AG10803 (cell line): Measurements from ENCODE around the gene DMBX1.

Experiments used
- DNase-seq: peaks from one replicate; pipeline ENCODE4 v3.0.0; 2010; ENCODE audit warnings: low read depth
- H3K4me3 ChIP-seq: 2 replicates; pipeline ENCODE4 v1.5.1; 2011; ENCODE audit warnings: mild to moderate bottlenecking, low read length, control low read depth
- TF ChIP-seq, protein P1 (sequence below): conservative IDR thresholded peaks from 2 replicates; pipeline ENCODE4 v1.5.1; 2011; ENCODE audit warnings: mild to moderate bottlenecking, low read length, control low read depth, inconsistent platforms

The DMBX1 gene

DNA sequence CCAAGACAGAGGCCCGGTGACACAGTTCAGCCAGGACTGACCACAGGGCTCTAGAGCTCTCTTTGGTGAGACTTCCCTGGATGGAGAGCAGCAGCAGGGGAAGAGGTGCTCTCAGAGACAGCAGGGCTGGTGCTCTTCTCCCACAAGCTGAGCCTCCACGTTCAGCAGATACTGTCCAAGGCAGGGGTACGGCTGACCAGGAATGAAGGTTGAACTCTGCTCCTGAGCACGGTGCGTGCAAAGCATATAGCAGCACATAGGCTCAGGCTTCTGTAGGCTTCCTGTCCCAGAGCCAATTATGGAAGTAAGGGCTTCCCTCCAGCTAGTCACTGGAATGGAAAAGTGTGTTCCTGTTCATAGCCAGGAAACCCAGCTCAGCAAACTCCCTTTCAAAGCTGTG is 23.9 kb downstream of the DMBX1 start:
- DNase-seq, result no peak
- TF ChIP-seq, protein P1, sequence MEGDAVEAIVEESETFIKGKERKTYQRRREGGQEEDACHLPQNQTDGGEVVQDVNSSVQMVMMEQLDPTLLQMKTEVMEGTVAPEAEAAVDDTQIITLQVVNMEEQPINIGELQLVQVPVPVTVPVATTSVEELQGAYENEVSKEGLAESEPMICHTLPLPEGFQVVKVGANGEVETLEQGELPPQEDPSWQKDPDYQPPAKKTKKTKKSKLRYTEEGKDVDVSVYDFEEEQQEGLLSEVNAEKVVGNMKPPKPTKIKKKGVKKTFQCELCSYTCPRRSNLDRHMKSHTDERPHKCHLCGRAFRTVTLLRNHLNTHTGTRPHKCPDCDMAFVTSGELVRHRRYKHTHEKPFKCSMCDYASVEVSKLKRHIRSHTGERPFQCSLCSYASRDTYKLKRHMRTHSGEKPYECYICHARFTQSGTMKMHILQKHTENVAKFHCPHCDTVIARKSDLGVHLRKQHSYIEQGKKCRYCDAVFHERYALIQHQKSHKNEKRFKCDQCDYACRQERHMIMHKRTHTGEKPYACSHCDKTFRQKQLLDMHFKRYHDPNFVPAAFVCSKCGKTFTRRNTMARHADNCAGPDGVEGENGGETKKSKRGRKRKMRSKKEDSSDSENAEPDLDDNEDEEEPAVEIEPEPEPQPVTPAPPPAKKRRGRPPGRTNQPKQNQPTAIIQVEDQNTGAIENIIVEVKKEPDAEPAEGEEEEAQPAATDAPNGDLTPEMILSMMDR, result no peak
- H3K4me3 ChIP-seq, result no peak overlapping the region

DNA sequence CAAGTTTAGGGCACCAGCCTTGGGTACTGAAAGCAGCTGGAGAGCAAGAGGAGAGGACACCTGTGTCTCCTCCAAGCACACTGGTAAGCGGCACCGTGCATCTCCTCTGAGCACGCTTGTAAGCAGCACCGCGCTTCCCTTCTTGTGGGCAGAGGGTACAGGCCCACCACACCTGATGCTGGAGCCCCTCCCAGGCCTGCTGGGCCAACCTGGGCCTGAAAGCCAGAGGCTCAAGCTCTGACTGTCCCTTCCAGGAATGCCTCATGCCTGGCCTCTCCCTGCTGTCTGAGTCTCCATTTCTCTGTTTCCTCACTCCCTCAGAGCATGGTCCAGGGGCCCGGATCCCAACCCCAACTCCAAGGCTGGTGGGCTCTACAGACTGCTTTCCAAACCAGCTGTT is 25.9 kb downstream of the DMBX1 start:
- TF ChIP-seq, protein P1, result no peak
- H3K4me3 ChIP-seq, result no peak overlapping the region
- no peak for DNase-seq

DNA sequence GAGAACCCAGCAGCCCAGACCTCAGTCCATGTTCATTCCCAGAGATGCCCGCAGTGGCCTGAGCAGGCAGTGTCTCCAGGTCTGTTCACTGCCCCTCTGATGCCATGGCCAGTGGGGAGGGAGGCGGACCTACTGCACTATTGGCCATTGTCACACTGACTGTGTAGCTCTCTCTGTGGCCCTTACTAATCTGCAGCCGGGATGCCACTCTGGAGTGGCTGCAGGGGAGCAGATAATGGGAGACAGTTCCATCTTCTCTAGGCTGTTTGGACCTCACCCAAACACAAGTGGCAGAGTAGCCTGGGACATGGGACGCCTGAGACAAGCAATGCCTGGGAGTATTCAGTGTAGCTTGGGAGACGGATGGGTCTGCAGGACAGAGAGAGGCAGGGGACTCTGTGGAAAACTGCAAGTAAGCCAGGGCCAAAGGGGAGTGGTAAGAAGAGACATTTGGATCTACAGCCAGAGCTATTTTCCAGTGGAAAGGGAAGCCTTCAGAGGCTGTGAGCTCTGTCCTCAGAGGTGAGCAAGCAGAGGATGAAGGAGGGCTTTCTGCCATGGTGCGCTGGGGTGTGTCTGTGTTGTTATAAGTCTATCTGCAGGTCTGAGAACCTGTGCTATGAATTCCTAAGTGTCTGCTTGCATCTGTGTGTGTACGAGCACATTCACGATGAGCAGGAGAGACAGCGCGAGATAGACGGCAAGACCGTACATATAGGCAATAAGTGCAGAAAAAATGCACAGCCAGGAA is 26.7 kb downstream of the DMBX1 start:
- H3K4me3 ChIP-seq, result no peak overlapping the region
- TF ChIP-seq, protein P1, result no peak
- no peak for DNase-seq

DNA sequence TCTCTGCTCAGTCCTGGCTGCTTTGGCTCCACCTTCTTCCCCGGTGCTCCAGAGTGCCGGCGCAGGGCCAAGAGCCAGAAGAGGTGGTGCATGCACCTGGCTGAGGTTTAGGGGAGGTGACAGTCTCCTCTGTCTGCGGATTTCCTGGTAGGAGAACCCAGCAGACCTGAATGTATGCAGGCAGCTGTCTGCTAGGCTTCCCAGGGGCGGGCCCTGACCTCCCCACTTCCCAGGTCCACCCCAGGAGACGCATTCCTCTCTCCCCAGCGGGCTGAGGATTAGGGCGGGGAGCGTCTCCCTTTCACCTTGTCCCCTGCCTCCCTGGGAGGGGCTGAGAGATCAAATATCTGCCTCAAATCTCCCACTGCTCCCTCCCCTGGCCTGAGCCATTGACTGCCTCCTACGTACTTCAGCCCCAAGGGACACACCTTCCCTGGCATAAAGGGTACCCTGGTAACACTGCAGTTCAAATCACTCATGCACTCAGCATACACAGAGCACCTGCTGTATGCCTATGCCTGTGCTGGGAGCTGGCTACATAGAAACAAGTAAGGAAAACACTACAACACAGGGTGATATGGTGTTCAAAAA is 27.5 kb downstream of the DMBX1 start:
- DNase-seq, result no peak
- H3K4me3 ChIP-seq, result no peak overlapping the region
- TF ChIP-seq, protein P1, result no peak

DNA sequence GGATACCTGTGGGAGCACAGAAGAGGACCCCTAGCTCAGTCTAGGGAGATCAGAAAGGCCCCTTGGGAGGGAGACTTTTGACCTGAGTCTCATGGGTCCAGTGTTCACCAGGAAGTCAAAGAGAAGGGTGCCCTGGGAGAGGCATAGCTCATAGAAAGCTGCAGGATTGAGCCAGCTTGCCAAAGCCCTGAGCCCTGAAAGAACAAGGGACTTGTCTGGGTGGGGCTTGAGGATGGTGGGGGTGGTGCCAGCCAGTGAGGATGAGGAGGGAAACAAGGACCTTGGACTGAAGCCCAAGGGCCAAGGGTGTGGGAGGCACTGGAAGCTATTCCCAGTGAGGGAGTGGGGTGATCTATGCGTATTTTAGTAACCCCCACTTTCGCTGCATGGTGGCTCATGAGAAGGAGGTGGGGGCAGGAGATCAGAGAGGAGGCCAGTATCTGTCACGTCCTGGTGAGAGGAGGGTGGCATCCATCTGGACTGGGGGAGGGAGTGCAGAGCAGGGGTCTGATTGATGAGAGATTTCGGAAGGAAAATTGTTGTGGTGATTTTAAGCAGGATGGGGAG is 28.4 kb downstream of the DMBX1 start:
- no peak for DNase-seq
- H3K4me3 ChIP-seq, result no peak overlapping the region
- TF ChIP-seq, protein P1, result no peak

DNA sequence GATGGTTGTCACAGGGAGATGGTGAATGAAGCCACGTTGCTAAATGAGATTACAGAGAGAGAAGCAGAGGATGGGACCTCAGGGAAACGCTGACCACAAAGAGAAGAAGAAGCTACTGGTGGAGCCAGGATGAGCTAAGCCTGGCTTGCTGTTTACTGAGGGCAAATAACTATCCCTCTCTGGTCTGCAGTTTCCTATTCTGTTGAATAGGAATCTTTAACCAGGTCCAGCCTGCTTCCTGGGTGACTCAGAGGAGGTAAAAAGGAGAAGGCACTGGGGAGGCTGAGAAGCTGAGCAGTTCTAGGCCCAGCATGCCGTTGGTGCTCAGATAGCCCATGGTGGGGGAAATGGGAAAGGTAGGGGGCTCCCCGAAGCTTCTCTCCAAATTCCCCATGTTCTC is 29.6 kb downstream of the DMBX1 start:
- TF ChIP-seq, protein P1, result no peak
- DNase-seq, result no peak
- no peak overlapping the region for H3K4me3 ChIP-seq
